HG03108 (cell line): ENCODE measurements around the gene DLG5.

Experiments
- ATAC-seq: cut with Tn5 transposase; IDR thresholded peaks from one replicate; pipeline ENCODE4 v1.9.1; 2021; ENCODE audit warnings: moderate library complexity; ENCODE audit not compliant: unreplicated experiment

The DLG5 gene

DNA sequence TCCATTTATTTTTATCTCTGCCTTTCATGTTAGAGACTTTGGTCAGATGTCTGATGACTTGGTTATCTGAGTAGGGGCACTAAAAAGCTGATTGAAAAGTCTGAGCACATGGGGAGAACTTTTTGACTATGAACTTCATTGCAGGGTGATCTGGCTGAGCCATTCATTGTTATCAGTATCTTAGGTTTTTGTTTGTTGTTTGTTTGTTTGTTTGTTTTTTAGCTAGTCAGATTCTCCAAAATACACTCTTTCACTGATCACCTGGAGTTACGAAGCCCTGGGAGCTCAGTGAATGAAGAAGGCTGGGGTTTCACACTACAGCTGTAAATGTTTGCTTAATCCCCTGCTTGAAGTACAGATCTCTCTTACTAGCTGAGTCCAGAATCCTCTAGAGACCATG lies 28.6 kb upstream of the DLG5 start:
- no peak for ATAC-seq

DNA sequence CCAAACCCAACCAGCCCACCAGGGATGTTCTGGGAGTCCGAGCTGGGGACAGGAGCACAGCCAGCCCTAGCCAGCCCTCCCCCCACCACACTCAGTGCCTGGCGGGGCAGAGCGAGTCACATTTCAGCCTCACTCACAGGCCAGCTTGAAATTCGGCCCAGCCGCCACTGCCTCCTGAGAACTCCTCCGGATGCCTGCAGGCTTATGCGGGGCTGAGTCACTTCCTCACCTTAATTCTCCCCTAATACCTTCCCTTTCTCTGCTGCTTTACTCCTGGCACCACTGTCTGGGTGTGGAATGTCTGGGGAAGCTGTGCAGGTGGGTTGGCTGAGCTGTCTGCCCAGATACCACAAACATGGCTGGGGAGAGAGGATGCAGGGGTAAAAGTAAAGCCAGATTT lies 22.6 kb upstream of the DLG5 start:
- ATAC-seq, result no peak

DNA sequence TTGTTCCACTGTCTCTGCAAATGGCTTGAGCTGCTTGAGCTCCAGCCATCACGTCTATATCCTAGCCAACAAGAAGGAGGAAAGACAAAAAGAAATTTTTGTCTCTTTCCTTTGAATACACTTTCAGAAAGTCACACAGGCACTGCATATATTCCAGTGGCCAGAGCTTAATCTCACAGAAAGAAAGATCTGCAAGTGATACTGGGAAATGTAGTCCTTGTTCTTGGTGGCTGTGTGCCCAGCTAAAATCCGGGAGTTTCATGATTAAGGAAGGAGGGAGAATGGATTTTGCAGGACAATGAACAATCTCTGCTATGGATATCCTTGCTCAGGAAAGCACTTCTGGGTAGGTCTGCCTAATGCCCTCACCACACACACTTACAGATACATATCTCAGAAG lies 19.5 kb upstream of the DLG5 start:
- ATAC-seq, result no peak

DNA sequence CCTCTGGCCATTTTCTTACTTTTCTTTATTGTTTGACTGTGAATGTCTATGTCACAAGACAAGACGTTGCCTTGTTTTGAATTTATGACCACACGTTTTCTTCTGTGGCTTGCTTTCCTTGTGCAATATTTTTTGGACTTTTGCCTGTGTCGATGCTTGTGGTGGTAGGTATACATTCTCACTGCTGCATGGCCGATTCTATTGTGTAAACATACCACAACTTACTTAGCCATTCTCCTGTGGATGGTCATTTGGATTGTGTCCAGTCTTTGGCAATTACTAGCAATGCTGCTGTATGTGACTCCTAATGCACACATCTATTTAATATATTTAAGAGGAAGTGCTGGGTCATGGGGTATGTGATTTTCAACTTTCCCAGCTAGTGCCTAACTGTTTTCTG lies 18.0 kb upstream of the DLG5 start:
- ATAC-seq, result no peak

DNA sequence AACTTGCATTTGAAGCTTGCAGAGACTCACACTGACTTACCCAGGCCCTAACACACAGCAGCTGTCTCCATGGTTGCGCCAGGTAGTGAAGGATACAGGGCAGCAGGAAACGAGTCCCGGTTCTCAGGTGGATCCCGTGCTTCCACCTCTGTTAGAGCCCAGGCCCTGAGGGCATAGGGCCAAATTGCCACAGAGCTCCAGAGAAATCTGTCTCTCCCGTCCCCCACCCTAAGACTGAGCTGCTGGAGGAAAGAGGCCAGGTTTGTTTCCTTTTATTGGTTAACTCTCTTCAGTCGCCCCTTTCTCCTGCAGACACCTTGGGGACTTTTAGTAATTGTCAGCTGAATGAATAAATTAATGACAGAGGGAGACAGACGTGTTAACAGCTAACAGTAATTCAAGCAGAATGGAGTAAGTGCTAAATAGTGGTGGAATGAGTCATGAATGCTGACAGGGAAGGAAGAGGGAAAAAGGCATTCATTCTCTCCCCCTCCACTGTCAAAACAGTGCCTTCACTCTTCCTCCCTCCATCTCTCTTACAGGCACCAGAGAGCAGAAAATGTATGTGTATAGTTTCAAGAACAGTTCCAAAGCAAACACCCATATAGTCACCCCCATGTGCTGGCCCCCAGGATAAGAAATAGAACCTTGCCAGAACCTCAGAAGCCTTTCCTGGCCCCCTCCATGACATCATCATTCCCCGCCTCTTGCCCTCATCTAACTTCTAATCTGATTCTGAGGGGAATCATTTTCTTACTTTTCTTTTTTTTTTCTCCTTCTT lies 16.8 kb upstream of the DLG5 start:
- no peak for ATAC-seq

DNA sequence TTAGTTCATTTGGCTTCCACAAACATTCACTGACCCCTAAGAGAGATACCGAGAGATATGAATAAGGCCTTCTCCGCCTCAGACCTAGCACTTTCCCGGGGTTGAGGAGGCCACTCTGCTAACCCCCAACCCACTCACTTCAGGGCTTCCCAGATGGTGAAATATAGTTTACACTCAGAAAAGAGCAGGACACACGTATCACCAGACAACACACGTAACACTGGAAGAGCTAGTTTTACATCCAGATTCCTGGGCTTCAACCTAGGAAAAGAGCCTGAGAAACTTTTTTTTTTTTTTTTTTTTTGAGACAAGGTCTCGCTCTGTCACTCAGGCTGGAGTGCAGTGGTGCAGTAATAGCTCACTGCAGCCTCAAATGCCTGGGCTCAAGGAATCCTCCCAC lies 15.2 kb upstream of the DLG5 start:
- ATAC-seq, result no peak

DNA sequence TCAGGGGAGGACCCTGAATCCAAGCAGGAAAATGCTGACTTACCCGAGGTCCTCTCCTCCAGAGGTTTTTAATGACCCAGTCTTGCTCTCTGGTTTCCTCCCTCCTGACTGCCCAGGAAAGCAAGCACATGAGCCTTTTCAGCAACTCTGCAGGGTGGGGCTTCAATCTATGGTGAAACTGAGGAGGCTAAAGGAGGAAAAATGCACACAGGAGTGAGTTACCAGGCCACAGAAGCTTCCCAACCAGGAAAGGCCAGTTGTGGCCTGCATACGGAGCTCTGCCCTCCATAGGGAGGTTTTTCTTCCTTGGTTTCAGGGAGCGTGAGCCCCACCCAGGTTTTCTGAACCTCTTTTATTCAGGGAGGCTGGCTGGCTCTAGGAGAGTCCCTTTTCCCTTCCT lies 14.1 kb upstream of the DLG5 start:
- ATAC-seq, result no peak

DNA sequence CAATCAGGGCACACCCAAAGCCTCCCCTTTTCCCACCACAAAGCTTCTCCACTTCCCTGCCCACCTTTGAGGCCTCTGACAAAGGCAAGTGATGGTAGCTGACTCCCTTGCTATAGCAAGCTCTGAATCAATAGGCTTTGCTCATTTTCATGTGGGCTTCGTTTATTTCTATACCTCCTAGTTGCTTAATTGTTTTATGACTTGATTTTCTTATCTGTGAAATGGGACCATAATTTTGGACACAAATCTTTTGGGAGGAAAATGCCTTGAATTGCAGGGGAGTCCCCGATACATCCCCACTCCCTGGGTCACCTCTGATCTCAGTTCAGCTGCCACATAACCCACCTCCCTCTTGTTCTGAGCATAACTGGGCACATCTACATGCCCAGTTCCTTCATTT lies 13.7 kb upstream of the DLG5 start:
- no peak for ATAC-seq

DNA sequence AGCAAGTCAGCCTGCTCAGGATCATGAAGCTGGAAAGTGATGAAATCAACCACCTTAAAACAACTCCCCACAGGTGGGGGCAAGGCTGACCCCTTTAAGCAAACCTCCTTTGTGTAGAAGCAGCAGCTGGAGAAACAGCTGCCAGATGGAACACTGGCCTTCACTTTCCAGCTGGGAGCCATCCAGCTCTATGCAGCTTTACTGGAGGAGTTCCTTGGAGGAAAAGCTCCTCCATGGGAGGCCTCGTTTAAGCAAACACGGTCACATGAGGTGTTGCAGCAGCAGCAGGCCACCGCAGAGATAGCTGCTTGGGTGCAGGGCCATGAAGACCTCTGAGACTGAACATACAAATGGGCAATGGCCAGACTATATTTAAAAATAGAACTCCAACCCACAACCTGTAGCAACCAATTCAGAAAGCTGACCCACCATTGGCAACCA lies 13.0 kb upstream of the DLG5 start:
- ATAC-seq, result no peak

DNA sequence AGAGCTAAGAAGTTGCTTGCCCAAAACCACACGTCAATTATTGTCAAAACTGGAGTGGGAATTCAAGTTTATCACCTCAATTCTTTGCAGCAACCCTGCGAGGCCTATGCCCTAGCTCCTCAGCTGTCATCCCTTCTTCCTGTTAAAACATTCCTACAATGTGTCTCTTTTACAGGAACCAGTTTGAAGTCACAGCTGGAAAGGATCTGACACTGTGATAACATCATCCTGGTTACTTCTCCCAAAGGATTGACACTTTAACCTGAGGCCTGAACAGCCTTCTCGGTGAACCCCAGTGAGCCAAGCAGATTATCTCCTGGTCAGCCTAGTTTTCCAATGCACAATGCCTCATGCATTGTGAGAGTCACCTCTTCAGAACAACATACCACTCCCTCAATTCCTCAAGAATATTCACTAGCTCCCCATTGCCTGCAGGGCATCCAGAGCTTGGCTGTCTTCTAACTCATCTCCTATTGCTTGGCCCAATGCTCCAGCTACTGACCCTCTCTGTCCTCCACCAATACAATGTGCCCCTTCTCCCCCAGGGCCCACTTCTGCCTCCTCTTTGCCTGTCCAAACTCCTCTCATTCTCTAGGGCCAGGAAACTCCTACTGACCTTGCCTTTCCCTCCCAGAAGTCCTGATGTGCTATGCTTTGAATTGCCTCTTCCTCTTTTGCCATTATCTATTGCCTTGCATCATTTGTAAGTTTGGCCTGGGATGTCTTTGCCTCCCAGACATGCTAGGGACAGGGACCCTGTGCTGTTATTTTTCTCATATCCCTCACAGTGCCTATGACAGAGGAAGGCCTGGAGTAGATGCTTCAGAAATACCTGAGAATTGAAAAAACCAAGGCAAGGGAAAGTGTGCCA lies 10.4 kb upstream of the DLG5 start:
- ATAC-seq, result no peak

DNA sequence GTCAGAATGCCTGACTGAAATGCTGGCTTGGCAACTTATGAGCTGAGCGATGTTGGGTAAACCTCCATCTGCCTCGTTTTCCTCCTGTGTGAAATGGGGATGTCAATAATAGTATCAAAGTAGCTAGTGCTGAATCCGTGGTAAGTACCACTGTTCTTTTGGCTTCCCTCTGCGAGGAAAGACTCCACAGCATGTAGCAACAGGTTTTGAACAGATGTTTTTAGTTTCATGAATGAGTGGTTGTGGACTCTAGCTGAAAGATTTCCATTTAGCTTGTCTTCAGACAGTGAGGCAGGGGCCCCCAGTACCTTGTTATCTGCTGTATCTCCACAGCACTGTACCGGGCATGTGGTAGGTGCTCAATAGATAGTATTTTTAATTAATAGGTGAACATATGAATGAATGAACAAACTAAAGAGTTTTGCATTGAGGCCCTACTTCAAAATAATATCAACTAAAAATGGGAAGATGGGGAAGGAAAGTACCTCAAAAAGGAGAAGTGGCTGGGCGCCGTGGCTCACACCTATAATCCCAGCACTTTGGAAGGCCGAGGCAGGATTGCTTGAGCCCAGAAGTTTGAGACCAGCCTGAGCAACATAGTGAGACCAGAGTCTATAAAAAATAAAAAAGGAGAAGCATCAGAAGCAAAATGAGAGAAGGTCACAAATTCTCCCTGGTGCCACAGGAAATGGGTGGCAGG lies 5.6 kb upstream of the DLG5 start:
- no peak for ATAC-seq

DNA sequence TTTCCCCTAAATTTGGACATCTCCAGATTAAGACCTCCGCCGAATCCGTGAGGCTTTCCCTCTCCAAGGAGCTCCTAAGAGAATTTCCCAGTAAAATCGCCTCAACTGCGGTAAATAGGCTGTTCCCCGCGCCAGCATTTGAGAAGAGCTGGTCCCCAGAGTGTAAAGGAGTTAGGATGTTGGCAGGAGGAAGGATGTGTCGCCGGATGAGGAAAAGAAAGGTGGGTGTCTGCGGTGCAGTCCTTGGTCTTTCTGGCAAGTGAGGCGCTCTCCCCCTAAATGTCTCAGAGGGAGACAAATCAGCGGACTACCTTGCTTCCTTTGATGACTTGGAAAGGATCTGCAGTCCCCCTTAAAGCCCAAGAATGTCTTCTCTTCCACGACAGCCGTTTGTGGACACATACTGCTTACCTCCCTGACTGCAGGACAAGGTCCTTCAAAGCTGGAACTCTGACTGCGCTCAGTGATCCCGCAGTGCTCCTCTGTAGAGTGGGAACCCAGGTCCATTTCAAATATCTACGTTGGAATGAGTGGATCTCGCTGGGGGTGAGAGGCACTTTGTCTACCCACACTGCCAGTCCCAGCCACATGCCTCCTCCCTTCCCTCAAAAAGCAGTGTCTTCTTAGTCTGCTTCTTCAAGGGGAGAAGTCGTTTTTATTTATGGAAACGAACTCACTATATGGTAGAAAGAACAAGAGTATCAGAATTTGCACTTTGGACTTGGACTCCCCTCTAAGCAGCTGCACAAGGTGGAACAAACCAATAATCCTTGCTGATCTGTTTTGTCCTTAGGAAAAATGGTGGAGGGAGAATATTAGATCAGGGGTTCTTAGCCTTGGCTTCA lies 1.1 kb upstream of the DLG5 start:
- no peak for ATAC-seq

DNA sequence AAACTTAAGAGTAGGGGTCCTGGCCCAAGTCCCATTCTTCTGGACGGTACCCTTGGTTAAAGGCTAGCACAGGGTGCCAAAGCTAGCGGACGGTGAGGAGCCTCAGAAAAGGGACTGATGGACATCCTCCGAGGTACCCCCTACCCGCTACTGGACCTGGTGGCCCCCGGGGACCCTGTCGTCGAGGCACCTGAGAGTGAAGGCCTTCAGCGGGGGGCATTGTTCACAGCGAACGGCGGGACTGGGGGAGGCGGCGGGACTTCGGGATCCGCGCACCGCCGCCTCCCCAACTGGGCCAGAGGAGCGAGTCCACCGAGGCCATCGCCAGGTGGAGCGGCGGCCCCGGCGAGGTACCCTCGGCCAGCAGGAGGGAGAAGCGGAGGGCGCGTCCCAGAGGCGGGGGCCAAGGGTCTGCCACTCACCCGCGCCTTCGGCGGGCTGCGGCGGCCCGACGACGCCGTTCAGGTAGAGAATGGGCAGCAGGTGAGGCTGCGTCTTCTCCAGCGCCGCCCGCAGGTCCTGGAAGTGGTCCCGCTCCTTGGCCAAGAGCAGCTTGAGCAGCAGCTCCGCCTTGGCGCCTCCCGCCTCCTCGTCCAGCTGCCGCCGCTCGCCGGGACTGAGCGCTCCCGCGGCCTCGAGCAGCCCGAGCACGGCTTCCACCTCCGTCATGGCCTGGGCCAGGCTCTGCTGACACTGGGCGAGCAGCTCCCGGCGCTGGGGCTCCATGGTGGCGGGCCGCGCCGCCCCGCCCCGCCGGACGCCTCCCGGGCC lies 575 bp downstream of the DLG5 start:
- peak; percentile 53 for ATAC-seq

DNA sequence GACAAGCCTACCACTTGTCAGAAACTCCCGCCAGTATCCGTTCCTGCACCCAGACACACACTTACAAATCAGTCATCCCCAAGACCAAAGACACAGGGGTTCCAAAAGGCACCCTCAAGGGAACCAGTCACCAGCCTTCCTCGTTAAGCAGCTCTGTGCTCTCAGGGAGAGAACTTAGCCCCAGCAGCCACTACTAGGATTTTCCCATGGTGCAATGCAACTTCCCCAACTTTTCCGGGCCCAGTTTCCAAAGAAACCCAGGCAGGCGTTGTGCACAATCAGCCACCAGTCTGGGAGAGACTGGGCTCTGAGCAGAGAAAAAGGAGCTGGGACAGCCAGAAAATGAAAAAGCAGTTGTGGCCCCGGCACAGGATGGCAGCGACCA lies 1.2 kb downstream of the DLG5 start:
- no peak for ATAC-seq

DNA sequence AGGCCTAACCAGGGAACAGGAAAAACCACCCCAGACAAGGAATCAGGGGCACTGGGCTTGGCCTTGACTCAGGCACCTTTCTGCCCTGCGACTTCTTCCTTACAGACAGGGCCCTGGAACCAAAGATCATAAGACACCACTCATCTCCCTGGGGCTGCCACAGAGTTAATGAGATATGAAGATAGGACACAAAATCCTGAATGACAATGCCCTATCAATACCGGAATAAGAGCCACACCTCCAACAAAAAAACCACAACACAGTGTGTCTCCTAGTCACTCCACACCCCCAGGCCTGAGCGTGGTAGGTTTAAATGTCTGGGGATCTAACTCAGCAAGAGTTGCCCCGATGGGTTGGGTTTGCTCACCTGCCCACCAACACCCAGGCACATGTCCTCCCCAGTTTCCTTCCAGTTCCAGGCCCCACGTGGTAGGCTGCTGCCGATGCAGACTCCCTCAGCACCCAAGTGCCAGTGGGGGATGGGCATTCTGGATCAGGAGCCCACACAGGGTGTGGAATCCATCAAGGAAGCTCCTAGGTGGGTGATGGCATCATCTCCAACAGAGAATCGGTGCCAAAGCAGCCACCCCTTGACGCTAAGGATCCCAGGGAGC lies 3.9 kb downstream of the DLG5 start:
- ATAC-seq, result no peak

DNA sequence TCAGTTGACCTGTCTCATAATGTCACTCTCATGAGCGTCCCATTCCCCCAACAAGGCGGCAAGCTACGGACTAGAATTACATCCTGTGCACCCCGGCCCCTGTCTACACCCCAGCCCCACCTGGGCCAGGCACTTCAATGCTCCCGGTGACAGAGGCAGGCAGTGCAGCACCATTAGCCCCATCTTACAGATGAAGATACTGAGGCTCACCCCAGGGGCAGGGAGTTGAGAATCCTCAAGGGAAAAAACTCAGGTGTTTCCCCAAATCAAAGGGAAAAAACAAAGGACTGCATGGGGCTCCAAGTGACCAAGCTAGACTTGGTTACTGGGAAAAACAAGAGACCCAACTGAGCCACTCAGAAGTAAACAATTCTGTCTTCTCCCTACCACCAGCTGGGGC lies 4.5 kb downstream of the DLG5 start:
- ATAC-seq, result no peak

DNA sequence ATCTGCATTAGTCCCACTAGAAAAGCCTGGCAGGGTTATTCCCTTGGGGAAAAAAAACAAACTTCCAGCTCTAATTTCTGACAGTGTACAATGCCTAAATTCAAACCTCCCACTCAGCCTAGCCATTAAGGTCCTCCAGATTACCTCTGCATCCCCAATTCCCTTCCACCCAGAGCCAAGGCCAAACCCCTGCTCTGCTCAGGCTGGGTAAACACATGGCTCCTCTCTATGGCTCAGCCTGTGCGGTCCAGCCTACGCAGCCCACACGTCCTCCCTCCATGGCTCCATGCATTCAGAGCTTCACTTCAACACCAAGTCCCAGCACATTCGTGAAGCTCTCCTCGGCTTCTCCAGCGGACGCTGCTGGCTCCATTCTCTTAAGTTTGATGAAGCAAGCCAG lies 5.2 kb downstream of the DLG5 start:
- no peak for ATAC-seq

DNA sequence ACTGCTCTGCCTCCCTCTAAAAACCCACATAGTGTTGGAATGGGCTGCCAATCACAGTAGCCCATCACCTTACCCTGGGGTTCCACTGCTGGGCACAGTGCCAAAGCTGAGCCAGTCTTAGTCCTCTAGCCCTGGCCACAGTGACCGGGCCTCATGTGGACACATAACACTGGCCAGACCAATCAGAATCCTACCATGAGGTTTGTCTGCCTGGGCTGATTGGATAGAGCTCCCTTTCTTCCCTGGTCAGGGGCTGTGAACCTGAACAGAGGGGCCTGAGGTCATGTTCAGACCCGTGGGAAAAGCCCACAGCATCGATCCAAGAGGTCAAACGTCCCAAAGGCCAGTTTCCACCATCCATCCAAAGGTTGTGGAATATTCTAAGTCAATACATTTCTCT lies 6.1 kb downstream of the DLG5 start:
- ATAC-seq, result no peak

DNA sequence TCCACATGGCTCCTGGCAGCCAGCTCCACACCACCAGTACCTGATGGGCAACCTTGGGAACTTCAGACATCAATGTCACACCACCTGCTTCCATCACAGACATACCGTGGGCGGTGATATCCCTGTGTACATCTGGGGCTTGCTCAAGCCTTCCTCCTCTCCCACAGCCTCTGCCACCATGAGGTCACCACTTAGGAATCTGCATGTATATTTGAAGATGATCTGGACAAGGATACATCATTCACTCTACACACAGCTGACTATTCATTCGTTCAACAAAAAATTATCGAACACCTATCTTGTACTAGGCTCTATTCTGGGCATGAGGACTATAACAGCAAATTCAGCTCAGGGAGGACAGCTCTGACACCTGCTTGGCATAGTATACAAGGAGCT lies 6.8 kb downstream of the DLG5 start:
- no peak for ATAC-seq
